HUES64 (cell line): ENCODE results near the gene MAPRE2.

ENCODE experiments used
- H3K27ac ChIP-seq: 2 replicates; pipeline ENCODE4 v1.7.0; 2013; ENCODE audit warnings: low read depth, low read length, inconsistent platforms
- H3K27me3 ChIP-seq: 2 replicates; pipeline ENCODE4 v1.6.1; 2013; ENCODE audit warnings: mild to moderate bottlenecking, low read length; ENCODE audit not compliant: insufficient read depth
- H3K36me3 ChIP-seq: 2 replicates; pipeline ENCODE4 v1.6.1; 2013; ENCODE audit warnings: mild to moderate bottlenecking, low read length; ENCODE audit not compliant: insufficient read depth
- H3K4me1 ChIP-seq: 2 replicates; pipeline ENCODE4 v1.6.1; 2013; ENCODE audit warnings: mild to moderate bottlenecking, low read length, moderate library complexity; ENCODE audit not compliant: insufficient read depth
- H3K4me3 ChIP-seq: 2 replicates; pipeline ENCODE4 v1.5.1; 2013; ENCODE audit warnings: mild to moderate bottlenecking, low read length, moderate library complexity
- H3K9ac ChIP-seq: 2 replicates; pipeline ENCODE4 v1.6.1; 2013; ENCODE audit warnings: mild to moderate bottlenecking, low read depth, low read length
- H3K9me3 ChIP-seq: 2 replicates; pipeline ENCODE4 v1.6.1; 2013; ENCODE audit warnings: low read depth, low read length; ENCODE audit not compliant: insufficient read depth
- WGBS: fragments of 150-250, 120-280 bp; methylation state at CpG from one replicate; pipeline ENCODE4 v1.1.7; 2013; ENCODE audit warnings: missing lambda C conversion rate; 5-methylcytosine and 5-hydroxymethylcytosine counted together

Gene MAPRE2

DNA sequence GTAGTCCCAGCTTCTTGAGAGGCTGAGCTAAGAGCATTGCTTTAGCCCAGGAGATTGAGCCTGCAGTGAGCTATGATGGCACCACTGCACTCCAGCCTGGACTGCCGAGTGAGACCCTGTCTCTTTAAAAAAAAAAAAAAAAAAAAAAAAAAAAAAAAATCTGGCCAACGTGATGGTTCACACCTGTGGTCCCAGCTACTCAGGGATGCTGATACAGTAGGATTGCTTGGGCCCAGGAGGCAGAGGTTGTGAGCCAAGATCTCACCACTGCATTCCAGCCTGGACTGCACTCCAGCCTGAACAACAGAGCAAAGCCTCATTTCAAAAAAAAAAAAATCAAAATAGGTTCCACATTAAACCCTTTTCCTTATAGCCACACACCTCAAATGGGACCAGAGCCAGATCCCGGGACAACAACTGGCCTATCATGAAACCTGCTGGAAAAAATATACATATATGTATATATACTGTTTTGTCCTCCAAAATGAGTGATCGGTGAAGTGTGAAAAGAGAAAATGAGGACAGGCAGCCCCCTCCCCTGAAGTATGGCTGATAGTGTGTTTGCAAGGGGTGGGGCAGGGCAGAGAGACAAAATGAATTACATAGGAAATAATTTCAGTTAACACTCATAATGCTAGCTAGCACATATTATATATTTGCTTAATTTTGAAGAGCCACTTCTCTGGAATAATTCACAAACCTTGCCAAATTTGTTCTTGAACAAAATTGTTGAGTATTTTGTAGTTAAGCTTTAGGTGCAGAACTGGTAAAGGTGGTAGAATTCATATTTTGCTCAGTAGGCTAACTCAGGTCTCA lies 22.9 kb downstream of the MAPRE2 start:
- no peaks in the 10 kb centered on the region for H3K36me3 ChIP-seq
- H3K27me3 ChIP-seq, result no peaks in the 10 kb centered on the region
- 64% methylated on average over 2 of the region's 4 CpGs for WGBS
- H3K27ac ChIP-seq, result no peak overlapping the region
- no peak overlapping the region for H3K9ac ChIP-seq
- H3K4me3 ChIP-seq, result no peak overlapping the region
- H3K4me1 ChIP-seq, result peaks cover 24% of the 10 kb centered on the region
- H3K9me3 ChIP-seq, result no peaks in the 10 kb centered on the region

DNA sequence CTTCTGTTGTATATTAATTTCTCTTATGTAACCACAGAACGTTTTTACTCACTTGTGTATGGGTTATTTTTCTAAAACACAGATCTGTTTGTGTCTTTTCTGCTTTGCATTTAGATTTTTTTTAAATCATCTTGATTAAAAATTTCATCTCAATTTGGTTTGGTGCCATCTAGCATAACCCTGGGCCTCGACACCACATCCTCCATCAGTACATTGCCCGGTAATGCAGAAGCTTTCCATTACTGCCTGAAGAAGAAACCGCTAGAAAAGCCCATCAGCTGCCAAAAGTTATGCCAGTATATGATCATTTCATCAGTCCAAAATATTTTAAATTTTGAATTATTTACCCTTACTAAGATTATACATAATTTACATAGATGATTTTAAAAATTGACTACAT lies 26.2 kb downstream of the MAPRE2 start:
- H3K36me3 ChIP-seq, result peaks cover 11% of the 10 kb centered on the region; the same call in 1 of the 2 replicates
- WGBS, result 91% methylated on average over 3 of the region's 4 CpGs
- H3K4me1 ChIP-seq, result no peaks in the 10 kb centered on the region

DNA sequence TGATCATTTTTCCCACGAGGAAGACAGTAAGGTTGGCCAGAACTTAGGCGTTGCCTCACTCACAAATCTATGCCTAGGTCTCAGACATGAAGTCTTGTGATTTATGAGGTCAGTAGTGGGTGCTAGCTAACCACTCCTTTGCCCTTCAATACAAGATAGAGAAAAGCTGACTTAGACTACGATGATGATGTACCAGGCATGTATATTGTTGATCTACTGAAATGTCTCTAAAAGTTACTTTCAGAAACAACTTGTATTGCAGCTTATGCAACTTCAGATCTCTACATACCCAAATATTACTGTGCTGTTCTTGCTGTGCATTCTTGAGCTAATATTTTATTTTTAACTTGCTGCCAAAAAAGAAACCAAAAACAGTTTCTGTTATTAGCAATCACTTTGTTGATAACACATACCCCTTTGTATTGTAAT lies 30.6 kb downstream of the MAPRE2 start:
- WGBS, result 97% methylated on average over 3 of the region's 3 CpGs
- H3K4me3 ChIP-seq, result no peak overlapping the region

More for the DNA sequence above, 26.2 kb downstream of the MAPRE2 start:
- Histone ChIP-seq H3K27me3 (no peaks in the 10 kb centered on the region), H3K9me3 (no peaks in the 10 kb centered on the region), H3K9ac (no peak overlapping the region), H3K27ac (no peak overlapping the region), H3K4me3 (no peak overlapping the region)

DNA sequence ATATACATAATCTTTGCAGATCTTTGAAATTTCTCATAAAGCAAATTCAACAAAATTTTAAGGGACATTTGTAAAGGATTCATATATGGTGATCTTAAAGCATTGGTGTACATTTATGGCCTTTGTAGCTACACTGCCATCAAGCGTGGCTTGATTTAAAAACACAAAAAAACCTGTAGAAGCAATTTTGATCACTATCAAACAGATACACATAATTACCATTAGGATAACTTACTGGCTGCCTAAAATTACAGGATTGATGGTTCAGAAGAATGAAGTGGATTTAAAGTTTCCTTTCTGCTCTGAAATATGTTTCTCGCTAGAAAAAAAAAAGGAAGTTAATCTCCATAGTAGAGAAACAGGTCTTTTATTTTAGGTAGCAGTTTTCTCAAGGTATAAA lies 31.4 kb downstream of the MAPRE2 start:
- Histone ChIP-seq H3K36me3 (peaks cover 11% of the 10 kb centered on the region; the same call in 1 of the 2 replicates), H3K4me1 (peaks cover 13% of the 10 kb centered on the region), H3K9me3 (no peaks in the 10 kb centered on the region), H3K4me3 (no peak overlapping the region), H3K27me3 (no peaks in the 10 kb centered on the region), H3K9ac (no peak overlapping the region), H3K27ac (no peak overlapping the region)
- WGBS, result 91% methylated on average over 2 of the region's 2 CpGs

More for the DNA sequence above, 30.6 kb downstream of the MAPRE2 start:
- H3K27me3 ChIP-seq, result no peaks in the 10 kb centered on the region
- no peaks in the 10 kb centered on the region for H3K9me3 ChIP-seq
- no peak overlapping the region for H3K27ac ChIP-seq
- H3K4me1 ChIP-seq, result peaks cover 13% of the 10 kb centered on the region
- H3K9ac ChIP-seq, result no peak overlapping the region
- peaks cover 11% of the 10 kb centered on the region; the same call in 1 of the 2 replicates for H3K36me3 ChIP-seq

DNA sequence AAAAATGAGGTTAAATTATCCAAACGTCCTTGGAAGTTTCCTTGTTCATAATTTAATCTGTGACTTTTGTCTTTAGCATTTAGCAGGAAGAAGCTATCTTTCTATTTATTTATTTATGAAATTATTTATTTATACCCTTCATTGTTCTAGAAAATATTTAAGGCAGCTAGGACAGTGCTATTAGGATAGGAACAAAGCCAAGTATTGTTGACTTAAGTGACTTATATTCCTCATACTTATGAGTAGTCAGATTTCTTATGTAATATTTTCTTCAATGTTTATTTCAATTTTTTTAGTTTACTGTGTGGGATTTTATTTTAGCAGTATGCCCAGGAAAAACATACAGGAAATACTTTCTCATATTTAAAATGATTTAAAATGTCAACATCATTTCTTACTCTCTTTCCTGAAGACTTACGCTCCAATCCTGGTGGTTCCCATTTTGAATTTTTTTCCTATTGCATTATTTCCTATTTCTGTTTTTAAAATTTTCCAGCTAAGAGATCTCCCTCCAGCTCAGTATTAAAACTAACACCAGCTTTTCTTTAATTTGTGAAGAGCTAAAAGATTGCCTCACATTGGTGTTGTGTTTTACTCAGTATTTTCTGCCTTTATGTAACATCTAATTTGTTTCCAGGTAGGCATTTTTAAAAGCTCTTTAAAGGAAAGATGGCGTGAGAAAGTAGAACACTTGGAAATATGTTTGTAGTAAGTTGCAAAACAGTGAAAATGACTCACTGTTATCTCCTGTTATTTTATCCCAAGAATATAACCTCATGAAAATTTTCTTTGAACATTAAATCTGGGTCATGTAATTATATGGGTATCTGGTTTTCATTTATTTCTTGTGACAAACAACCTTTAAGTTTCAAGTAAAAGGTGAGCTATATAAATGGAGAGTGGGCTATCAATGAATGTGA lies 32.2 kb downstream of the MAPRE2 start:
- H3K27ac ChIP-seq, result no peak overlapping the region
- peaks cover 13% of the 10 kb centered on the region for H3K4me1 ChIP-seq
- WGBS, result 89% methylated on average over 2 of the region's 3 CpGs
- peaks cover 11% of the 10 kb centered on the region; the same call in 1 of the 2 replicates for H3K36me3 ChIP-seq
- H3K27me3 ChIP-seq, result no peaks in the 10 kb centered on the region
- H3K4me3 ChIP-seq, result no peak overlapping the region
- no peaks in the 10 kb centered on the region for H3K9me3 ChIP-seq
- H3K9ac ChIP-seq, result no peak overlapping the region

DNA sequence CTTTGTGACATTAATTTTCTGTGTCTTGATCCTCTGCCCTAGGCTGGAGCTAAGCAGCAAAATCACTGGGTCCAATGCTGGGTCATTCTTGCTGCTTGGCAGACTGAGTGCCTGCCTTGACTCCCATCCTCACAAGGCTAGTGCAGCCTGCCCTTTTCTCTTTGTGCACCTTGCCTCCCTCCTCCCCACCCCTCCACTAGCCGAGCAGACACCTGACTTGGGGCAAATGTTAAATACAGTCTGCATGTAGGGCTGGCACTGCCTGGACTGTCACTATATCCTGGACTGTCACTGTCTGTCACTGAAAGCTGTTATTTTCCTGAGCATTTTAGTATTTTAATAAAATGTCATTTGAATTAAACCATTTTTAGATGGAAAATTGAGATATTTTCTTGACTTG lies 33.4 kb downstream of the MAPRE2 start:
- Histone ChIP-seq H3K27me3 (no peaks in the 10 kb centered on the region), H3K27ac (no peak overlapping the region), H3K4me3 (no peak overlapping the region), H3K36me3 (peaks cover 11% of the 10 kb centered on the region; the same call in 1 of the 2 replicates), H3K9ac (no peak overlapping the region), H3K4me1 (peaks cover 13% of the 10 kb centered on the region), H3K9me3 (no peaks in the 10 kb centered on the region)
- WGBS, result 79% methylated on average over 1 of the region's 1 CpG

DNA sequence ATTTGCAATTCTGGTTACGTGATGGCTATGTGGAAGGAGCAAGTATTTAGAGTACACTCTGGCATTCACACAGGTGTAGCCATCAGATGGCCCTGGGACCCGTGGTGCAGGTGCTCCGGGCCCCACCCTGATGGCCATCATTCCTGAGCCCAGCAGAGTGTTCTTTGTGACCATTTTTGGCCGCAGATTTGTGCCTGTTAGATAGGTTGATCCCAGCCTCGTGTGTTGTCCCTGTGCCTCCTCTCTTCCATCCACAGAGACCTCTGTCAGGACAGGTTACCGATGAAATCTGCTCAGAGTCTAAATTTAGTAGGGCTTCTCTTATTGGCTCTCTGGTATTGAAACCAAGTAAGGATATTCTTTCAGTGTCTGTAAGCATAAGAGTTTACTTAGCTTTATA lies 33.9 kb downstream of the MAPRE2 start:
- no peak overlapping the region for H3K4me3 ChIP-seq
- no peak overlapping the region for H3K27ac ChIP-seq
- no peaks in the 10 kb centered on the region for H3K9me3 ChIP-seq
- 89% methylated on average over 6 of the region's 6 CpGs for WGBS
- peaks cover 10% of the 10 kb centered on the region; the same call in 1 of the 2 replicates for H3K36me3 ChIP-seq
- no peaks in the 10 kb centered on the region for H3K27me3 ChIP-seq
- peaks cover 13% of the 10 kb centered on the region for H3K4me1 ChIP-seq
- no peak overlapping the region for H3K9ac ChIP-seq

DNA sequence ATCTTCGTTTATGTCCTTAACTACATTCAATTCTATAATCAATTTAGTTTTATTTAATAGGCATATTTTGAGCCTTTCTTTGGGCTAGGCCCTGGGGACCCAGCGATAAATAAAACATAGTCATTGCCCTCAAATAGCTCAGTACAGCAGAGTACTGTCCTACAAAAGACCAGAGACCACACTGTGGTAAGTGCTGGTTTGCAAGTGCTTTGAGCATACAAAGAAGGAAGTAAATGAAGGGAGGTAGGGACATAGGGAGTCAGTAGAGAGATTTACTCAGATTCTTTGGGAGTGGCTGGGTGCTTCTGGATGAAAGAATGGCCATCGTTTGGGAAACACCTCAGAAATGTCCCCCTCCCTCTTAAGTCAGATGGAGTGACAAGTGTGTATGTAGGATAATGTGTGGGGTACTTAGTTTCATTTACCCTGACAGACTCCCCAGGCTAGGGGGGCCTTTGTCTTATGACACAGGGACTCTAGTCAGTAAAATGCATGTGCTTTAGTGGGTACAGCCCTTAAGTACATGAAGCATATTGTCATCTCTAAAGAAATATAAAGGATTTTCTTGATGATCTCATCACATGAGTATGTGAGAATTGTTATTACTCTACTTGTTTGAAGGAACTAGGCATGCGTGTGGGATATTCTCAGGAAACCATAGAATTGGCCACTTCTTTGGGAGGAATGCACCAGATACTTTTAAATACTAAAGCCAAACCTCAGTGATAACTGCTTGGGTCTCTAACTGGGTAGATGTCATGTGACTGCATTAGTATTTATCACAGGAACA lies 35.1 kb downstream of the MAPRE2 start:
- 0 out of 2 replicates have a peak, but pooled peaks cover 2% of the 10 kb centered on the region for H3K36me3 ChIP-seq
- no peaks in the 10 kb centered on the region for H3K9me3 ChIP-seq
- 86% methylated on average over 3 of the region's 4 CpGs for WGBS
- H3K4me1 ChIP-seq, result peaks cover 13% of the 10 kb centered on the region
- H3K9ac ChIP-seq, result no peak overlapping the region
- no peak overlapping the region for H3K27ac ChIP-seq
- H3K27me3 ChIP-seq, result no peaks in the 10 kb centered on the region
- no peak overlapping the region for H3K4me3 ChIP-seq

DNA sequence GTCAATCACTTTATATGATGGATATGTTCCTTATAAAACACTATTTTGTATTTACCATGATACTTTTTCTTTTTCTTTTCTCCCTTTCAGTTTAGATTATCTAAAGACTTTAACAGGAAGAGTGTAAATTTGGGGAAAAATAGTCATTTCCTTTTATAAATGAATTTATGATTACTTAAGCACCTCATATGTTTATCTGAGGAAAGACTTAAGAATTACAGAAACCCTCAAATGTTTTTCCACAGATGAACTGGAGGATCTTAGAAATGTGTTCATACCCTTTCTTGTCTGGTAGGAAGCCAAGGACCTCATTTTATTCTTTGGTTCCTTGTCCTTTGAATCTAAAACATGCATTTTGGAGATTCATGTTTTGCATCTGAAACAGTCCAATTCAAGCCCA lies 36.7 kb downstream of the MAPRE2 start:
- H3K27ac ChIP-seq, result no peak overlapping the region
- no peak overlapping the region for H3K4me3 ChIP-seq
- H3K36me3 ChIP-seq, result no peaks in the 10 kb centered on the region
- no peak overlapping the region for H3K9ac ChIP-seq
- H3K27me3 ChIP-seq, result no peaks in the 10 kb centered on the region
- no peaks in the 10 kb centered on the region for H3K9me3 ChIP-seq
- H3K4me1 ChIP-seq, result peaks cover 13% of the 10 kb centered on the region

DNA sequence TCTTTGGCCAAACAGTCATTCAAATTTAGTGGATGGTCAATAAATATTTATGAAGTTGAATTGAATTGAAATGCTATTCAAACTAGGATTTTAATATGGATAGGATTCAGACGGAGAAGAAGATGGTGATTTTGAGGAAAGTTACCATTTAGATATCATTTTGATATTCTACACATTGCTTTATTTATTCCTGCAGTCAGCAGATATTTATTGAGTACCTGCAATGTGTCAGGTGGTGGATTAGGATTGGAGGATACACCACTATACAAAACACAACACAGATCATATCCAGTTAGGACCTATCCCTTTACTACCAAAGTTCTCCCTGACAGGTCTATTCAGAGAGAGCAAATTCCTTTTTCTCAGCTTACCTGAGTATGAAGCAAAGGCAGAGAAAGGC lies 38.8 kb downstream of the MAPRE2 start:
- H3K4me3 ChIP-seq, result no peak overlapping the region
- H3K4me1 ChIP-seq, result peaks cover 13% of the 10 kb centered on the region
- no peaks in the 10 kb centered on the region for H3K9me3 ChIP-seq
- no peaks in the 10 kb centered on the region for H3K36me3 ChIP-seq
- WGBS, result 80% methylated on average over 1 of the region's 1 CpG
- no peaks in the 10 kb centered on the region for H3K27me3 ChIP-seq
- no peak overlapping the region for H3K27ac ChIP-seq
- H3K9ac ChIP-seq, result no peak overlapping the region
